Neutrophil (primary cell): ENCODE data around the gene FBXO5.
"Not testable (repeated sequence)": the region's sequence is repeated elsewhere in the genome, so short reads cannot be mapped to it uniquely, and the experiment has no call there.

ENCODE experiments used
- H3K27ac ChIP-seq: fragments of 200-600 bp; sonication (generic); 2 replicates; pipeline ENCODE4 v1.5.1; 2016; ENCODE audit warnings: mild to moderate bottlenecking, moderate library complexity
- H3K27me3 ChIP-seq: fragments of 200-600 bp; sonication (generic); 2 replicates; pipeline ENCODE4 v1.6.0; 2016; ENCODE audit warnings: mild to moderate bottlenecking
- H3K36me3 ChIP-seq: fragments of 200-600 bp; sonication (generic); 2 replicates; pipeline ENCODE4 v1.5.1; 2017
- H3K4me1 ChIP-seq, 2 experiments: fragments of 200-600 bp in 1 of 2; sonication (generic) in 1 of 2; 1 replicate in 1 of 2; 2 replicates in 1 of 2; pipeline versions ENCODE4 v1.5.1 to v1.6.1; 2013 to 2016; ENCODE audit warnings: low read depth in 1 of 2, low read length in 1 of 2, mild to moderate bottlenecking in 1 of 2, moderate library complexity in 1 of 2; ENCODE audit not compliant: control insufficient read depth in 1 of 2, insufficient read depth in 1 of 2
- H3K4me3 ChIP-seq, 2 experiments: fragments of 200-600 bp in 1 of 2; sonication (generic) in 1 of 2; 1 replicate in 1 of 2; 2 replicates in 1 of 2; pipeline ENCODE4 v1.5.1; 2013 to 2016; ENCODE audit warnings: low read depth in 1 of 2, low read length in 1 of 2, mild to moderate bottlenecking in 1 of 2, moderate library complexity in 1 of 2
- H3K9me3 ChIP-seq: fragments of 200-600 bp; sonication (generic); 2 replicates; pipeline ENCODE4 v1.5.1; 2016
- CTCF ChIP-seq: fragments of 200-600 bp; sonication (generic); IDR thresholded peaks from 2 replicates; pipeline ENCODE4 v1.5.1; 2016; ENCODE audit warnings: antibody characterized with exemption

Gene FBXO5

GRCh38 chr6:153001767-153002612 lies 19.1 kb upstream of the FBXO5 start:
- Histone ChIP-seq H3K27me3 (no peaks in the 10 kb centered on the region), H3K4me1 (peaks cover 18 to 24% of the 10 kb centered on the region in 2 experiments), H3K4me3 (peak overlapping the region; percentile 86 to 88), H3K9me3 (no peaks in the 10 kb centered on the region), H3K36me3 (peaks cover 13% of the 10 kb centered on the region), H3K27ac (peak overlapping the region; percentile 74)
- no peak for TF ChIP-seq CTCF

GRCh38 chr6:153000790-153001189 lies 17.9 kb upstream of the FBXO5 start:
- H3K4me1 ChIP-seq: peaks cover 18 to 24% of the 10 kb centered on the region in 2 experiments
- not testable (repeated sequence) for H3K4me3 ChIP-seq, H3K27ac ChIP-seq

GRCh38 chr6:153000243-153000642 lies 17.4 kb upstream of the FBXO5 start:
- Histone ChIP-seq H3K4me3 (no peak overlapping the region), H3K27me3 (no peaks in the 10 kb centered on the region), H3K27ac (no peak overlapping the region), H3K4me1 (peaks cover 18 to 24% of the 10 kb centered on the region in 2 experiments), H3K36me3 (peaks cover 24% of the 10 kb centered on the region), H3K9me3 (no peaks in the 10 kb centered on the region)
- no peak for TF ChIP-seq CTCF

More at GRCh38 chr6:153000790-153001189, 17.9 kb upstream of the FBXO5 start:
- H3K9me3 ChIP-seq, H3K27me3 ChIP-seq: not testable (repeated sequence)
- H3K36me3 ChIP-seq: peaks cover 23% of the 10 kb centered on the region

- not testable (repeated sequence) for H3K27me3 ChIP-seq, H3K9me3 ChIP-seq, H3K4me3 ChIP-seq, H3K27ac ChIP-seq
- peaks cover 18 to 24% of the 10 kb centered on the region in 2 experiments for H3K4me1 ChIP-seq
- peaks cover 31% of the 10 kb centered on the region for H3K36me3 ChIP-seq
Observed at GRCh38 chr6:152999538-152999937, 16.7 kb upstream of the FBXO5 start.

GRCh38 chr6:152993847-152994246 lies 11.0 kb upstream of the FBXO5 start:
- TF ChIP-seq CTCF: no peak
- Histone ChIP-seq H3K36me3 (peaks cover 72% of the 10 kb centered on the region), H3K27ac (no peak overlapping the region)

GRCh38 chr6:152993431-152993830 lies 10.6 kb upstream of the FBXO5 start:
- Histone ChIP-seq H3K27ac (no peak overlapping the region), H3K27me3 (no peaks in the 10 kb centered on the region), H3K4me1 (no peaks in the 10 kb centered on the region), H3K9me3 (no peaks in the 10 kb centered on the region), H3K4me3 (no peak overlapping the region), H3K36me3 (peaks cover 72% of the 10 kb centered on the region)
- no peak for TF ChIP-seq CTCF

More at GRCh38 chr6:152993847-152994246, 11.0 kb upstream of the FBXO5 start:
- Histone ChIP-seq H3K4me3 (no peak overlapping the region), H3K9me3 (no peaks in the 10 kb centered on the region), H3K27me3 (no peaks in the 10 kb centered on the region), H3K4me1 (no peaks in the 10 kb centered on the region)
